Common myeloid progenitor, CD34-positive (primary cell): ENCODE data around the gene TTYH2.

Experiments used
- CTCF ChIA-PET: fragments of 350-600 bp; sonication (Branson Sonifier 250); formaldehyde crosslinking; loops from one replicate; lab custom pipeline; 2021; ENCODE audit warnings: antibody characterized with exemption; lab: Charles Lee
- POLR2A ChIA-PET: fragments of 350-600 bp; sonication (Branson Sonifier 250); formaldehyde crosslinking; loops from one replicate; lab custom pipeline; 2021; ENCODE audit warnings: antibody characterized with exemption; lab: Charles Lee
- DNase-seq, 3 donors: peaks; one replicate each; pipeline versions ENCODE4 v3.0.0 to v3.0.0-alpha.2; 2013
- H3K27ac ChIP-seq, 2 experiments: 1 replicate in 1 of 2; 2 replicates in 1 of 2; pipeline ENCODE4 v1.7.0; 2013; ENCODE audit warnings: inconsistent platforms in 2 of 2, low read length in 2 of 2, mild to moderate bottlenecking in 2 of 2, low read depth in 1 of 2, moderate library complexity in 1 of 2; ENCODE audit not compliant: severe bottlenecking in 2 of 2, insufficient read depth in 1 of 2, poor library complexity in 1 of 2
- H3K27me3 ChIP-seq, 5 experiments: replicated peaks in 2 of 5; 1 replicate in 3 of 5; 2 replicates in 2 of 5; pipeline versions ENCODE4 v1.6.1 to v1.7.0; 2013; ENCODE audit warnings: low read length in 4 of 5, mild to moderate bottlenecking in 2 of 5, moderate library complexity in 2 of 5, inconsistent platforms in 1 of 5; ENCODE audit not compliant: insufficient read depth in 5 of 5, control insufficient read depth in 4 of 5
- H3K36me3 ChIP-seq, 4 experiments: 1 replicate in 2 of 4; 2 replicates in 2 of 4; pipeline versions ENCODE4 v1.6.1 to v1.7.0; 2013; ENCODE audit warnings: low read length in 3 of 4, control low read depth in 1 of 4, mild to moderate bottlenecking in 1 of 4; ENCODE audit not compliant: control insufficient read depth in 4 of 4, insufficient read depth in 4 of 4
- H3K4me1 ChIP-seq, 4 experiments: 1 replicate in 3 of 4; 2 replicates in 1 of 4; pipeline versions ENCODE4 v1.6.1 to v1.7.1; 2013; ENCODE audit warnings: low read length in 3 of 4, mild to moderate bottlenecking in 3 of 4, control low read depth in 1 of 4, inconsistent platforms in 1 of 4, moderate library complexity in 1 of 4; ENCODE audit not compliant: control insufficient read depth in 4 of 4, insufficient read depth in 4 of 4; ENCODE audit errors: control extremely low read depth in 1 of 4
- H3K4me3 ChIP-seq, 7 experiments: 1 replicate in 4 of 7; 2 replicates in 3 of 7; pipeline versions ENCODE4 v1.5.1 to v1.7.0; 2013; ENCODE audit warnings: mild to moderate bottlenecking in 7 of 7, low read length in 6 of 7, moderate library complexity in 6 of 7, inconsistent platforms in 2 of 7, low read depth in 2 of 7, control low read depth in 1 of 7; ENCODE audit not compliant: insufficient read depth in 4 of 7, control insufficient read depth in 1 of 7; ENCODE audit errors: extremely low read depth in 1 of 7
- H3K9me3 ChIP-seq, 5 experiments: 1 replicate in 4 of 5; 2 replicates in 1 of 5; pipeline versions ENCODE4 v1.6.1 to v1.7.1; 2013; ENCODE audit warnings: low read length in 4 of 5, mild to moderate bottlenecking in 2 of 5, inconsistent platforms in 1 of 5, low read depth in 1 of 5, moderate library complexity in 1 of 5; ENCODE audit not compliant: control insufficient read depth in 4 of 5, insufficient read depth in 2 of 5; ENCODE audit errors: control extremely low read depth in 1 of 5
- WGBS: methylation state at CpG from one replicate; pipeline ENCODE4 v1.1.5; 2013; ENCODE audit not compliant: insufficient coverage; 5-methylcytosine and 5-hydroxymethylcytosine counted together

Gene TTYH2

DNA sequence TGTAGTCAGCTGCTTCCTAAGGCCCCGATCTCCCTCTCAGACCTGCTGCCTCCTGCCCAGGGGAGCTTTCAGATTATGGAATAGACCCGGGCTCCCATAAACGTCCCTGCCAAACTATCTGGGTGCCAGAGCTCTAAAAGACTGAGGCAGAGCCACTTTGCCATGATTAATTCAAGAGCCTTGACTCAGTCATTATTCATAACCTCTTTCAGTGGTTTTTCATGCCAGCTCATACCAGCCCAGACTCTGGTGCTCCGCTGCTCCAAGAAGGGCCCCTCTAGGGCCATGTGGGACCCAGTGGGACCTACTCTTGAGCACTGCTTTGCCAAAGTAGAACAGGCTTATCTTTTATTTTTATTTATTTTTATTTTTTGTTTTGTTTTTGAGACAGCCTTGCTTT lies 84.6 kb downstream of the TTYH2 start:
- peaks cover 0 to 8% (median 0%) of the 10 kb centered on the region in 4 experiments for H3K4me1 ChIP-seq
- H3K9me3 ChIP-seq: peaks cover 0 to 3% (median 0%) of the 10 kb centered on the region in 5 experiments
- H3K27ac ChIP-seq: no peak overlapping the region
- ChIA-PET CTCF (interaction anchor here (0.7 to 4.8 kb wide), 11 partner anchors 10 to 235 kb away, joined by 3 to 42 read pairs (median 4); partner anchors contain the start of genes BTBD17 and GPR142), POLR2A (no interaction called here)
- WGBS: 93% methylated on average over 3 of the region's 4 CpGs
- H3K4me3 ChIP-seq: no peak overlapping the region
- no peaks in the 10 kb centered on the region for H3K36me3 ChIP-seq
- no peak for DNase-seq
- H3K27me3 ChIP-seq: no peaks in the 10 kb centered on the region

DNA sequence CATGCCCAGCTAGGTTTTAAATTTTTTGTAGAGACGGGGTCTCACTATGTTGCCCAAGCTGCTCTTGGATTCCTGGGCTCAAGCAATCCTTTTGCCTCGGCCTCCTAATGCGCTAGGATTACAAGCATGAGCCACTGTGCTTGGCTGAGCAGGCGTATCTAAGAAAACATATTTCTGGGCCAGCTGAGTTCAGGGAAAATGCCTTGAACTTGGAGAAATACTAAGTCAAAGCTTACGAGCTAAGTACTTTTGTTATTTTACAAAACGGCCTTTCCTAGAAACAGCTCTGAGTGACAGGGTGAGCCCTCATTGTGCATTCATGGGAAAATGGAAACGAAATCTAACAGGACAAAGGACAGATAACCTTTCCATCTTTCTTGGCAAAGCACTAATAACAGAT lies 85.4 kb downstream of the TTYH2 start:
- no peak overlapping the region for H3K27ac ChIP-seq
- POLR2A ChIA-PET: no interaction called here
- H3K27me3 ChIP-seq: no peaks in the 10 kb centered on the region
- no peak overlapping the region for H3K4me3 ChIP-seq
- H3K9me3 ChIP-seq: peaks cover 0 to 3% (median 0%) of the 10 kb centered on the region in 5 experiments
- H3K36me3 ChIP-seq: no peaks in the 10 kb centered on the region
- no peak for DNase-seq
- CTCF ChIA-PET: interaction anchor here (0.7 to 4.8 kb wide), 15 partner anchors 8 to 234 kb away, joined by 3 to 42 read pairs (median 4); partner anchors contain the start of genes BTBD17 and GPR142
- H3K4me1 ChIP-seq: peaks cover 0 to 8% (median 0%) of the 10 kb centered on the region in 4 experiments
- 98% methylated on average over 6 of the region's 7 CpGs for WGBS

DNA sequence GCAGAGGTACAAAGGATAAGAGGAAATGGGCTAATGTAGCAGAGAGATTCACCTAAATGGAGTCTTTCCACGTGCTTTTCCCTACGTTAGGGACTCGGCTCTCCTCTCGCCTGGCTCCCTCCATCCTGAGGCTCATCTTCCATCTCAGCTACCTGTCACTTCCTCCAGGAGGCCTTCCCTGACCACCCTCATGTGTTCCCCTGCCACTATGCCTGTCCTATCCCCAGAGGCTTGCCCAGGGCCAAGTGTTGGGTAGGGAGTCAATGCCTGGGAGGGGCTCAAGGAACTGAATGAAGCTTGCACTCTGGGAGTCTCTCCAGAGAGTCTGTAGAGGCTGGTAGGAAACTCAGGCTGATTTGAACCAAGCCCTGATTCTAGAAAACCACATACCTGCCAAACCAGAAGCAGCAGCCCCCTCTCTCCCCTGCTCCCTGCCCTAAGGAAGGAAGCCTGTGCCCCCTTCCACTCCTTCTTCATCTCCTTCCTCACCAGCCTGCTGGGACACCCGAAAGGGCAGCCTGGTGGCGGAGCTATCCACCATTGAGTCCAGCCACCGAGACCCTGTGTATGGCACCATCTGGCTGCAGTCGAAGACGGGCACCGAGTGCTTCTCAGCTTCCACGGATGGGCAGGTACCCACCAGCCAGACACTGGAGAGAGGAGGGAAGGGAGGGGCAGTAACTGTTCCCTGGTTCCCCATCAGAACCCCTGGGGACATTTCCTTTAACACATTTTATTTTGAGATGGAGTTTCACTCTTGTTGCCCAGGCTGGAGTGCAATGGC lies 86.0 kb downstream of the TTYH2 start:
- WGBS: 89% methylated on average over 10 of the region's 11 CpGs
- peaks cover 0 to 8% (median 0%) of the 10 kb centered on the region in 4 experiments for H3K4me1 ChIP-seq
- H3K27me3 ChIP-seq: no peaks in the 10 kb centered on the region
- ChIA-PET POLR2A (no interaction called here), CTCF (interaction anchor here (0.7 to 4.8 kb wide), 17 partner anchors 9 to 233 kb away, joined by 3 to 42 read pairs (median 4); partner anchors contain the start of genes BTBD17 and GPR142)
- H3K27ac ChIP-seq: no peak overlapping the region
- no peaks in the 10 kb centered on the region for H3K36me3 ChIP-seq
- no peak overlapping the region for H3K4me3 ChIP-seq
- DNase-seq: no peak
- peaks cover 0 to 3% (median 0%) of the 10 kb centered on the region in 5 experiments for H3K9me3 ChIP-seq

DNA sequence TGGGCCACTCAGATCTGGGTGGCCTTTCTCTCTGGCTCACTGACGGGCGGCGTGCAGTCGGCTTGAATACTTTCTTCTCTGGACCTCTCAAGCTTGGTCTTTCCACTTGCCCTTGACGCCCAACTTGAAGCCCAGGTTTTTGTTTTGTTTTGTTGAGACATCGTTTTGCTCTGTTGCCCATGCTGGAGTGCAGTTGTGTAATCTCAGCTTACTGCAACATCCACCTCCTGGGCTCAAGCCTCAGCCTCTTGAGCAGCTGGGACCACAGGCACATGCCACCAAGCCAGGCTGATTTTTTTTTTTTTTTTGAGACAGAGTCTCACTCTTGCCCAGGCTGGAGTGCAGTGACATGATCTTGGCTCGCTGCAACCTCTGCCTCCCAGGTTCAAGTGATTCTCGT lies 89.9 kb downstream of the TTYH2 start:
- POLR2A ChIA-PET: no interaction called here

DNA sequence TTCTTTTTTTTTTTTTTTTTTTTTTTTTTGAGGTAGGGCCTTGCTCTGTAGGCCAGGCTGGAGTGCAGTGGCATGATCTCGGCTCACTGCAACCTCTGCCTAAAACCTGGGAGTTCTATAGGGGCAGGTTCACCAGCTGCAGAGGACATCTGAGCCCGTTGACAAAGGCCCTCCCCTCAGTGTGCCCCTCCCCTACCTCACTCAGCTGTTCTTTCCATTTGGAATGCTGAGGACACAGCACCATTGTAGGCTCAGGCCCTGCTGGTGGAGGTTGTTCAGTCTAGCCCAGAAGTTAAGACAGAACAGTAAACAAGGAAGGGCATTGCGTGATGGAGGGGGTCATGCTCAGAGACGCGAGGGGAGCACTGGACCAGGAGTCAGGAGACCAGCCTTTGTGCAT lies 90.8 kb downstream of the TTYH2 start:
- WGBS: 100% methylated on average over 4 of the region's 5 CpGs
- Histone ChIP-seq H3K9me3 (peaks cover 0 to 4% (median 2%) of the 10 kb centered on the region in 5 experiments), H3K27me3 (no peaks in the 10 kb centered on the region), H3K4me1 (peaks cover 0 to 27% (median 17%) of the 10 kb centered on the region in 4 experiments), H3K36me3 (no peaks in the 10 kb centered on the region), H3K27ac (no peak overlapping the region), H3K4me3 (no peak overlapping the region)
- POLR2A ChIA-PET: no interaction called here
- no peak for DNase-seq
- CTCF ChIA-PET: interaction anchor here (0.7 to 9.3 kb wide), 8 partner anchors 8 to 228 kb away, joined by 3 to 185 read pairs (median 6); partner anchors contain the start of gene BTBD17

More for the DNA sequence above, 89.9 kb downstream of the TTYH2 start:
- Histone ChIP-seq H3K36me3 (no peaks in the 10 kb centered on the region), H3K27ac (no peak overlapping the region), H3K4me3 (no peak overlapping the region), H3K4me1 (peaks cover 0 to 21% (median 15%) of the 10 kb centered on the region in 4 experiments), H3K27me3 (no peaks in the 10 kb centered on the region), H3K9me3 (peaks cover 0 to 4% (median 2%) of the 10 kb centered on the region in 5 experiments)
- 93% methylated on average over 5 of the region's 8 CpGs for WGBS
- DNase-seq: no peak
- CTCF ChIA-PET: interaction anchor here (1.0 to 9.3 kb wide), 7 partner anchors 28 to 235 kb away, joined by 3 to 185 read pairs (median 3); partner anchors contain the start of genes BTBD17 and RPL38

DNA sequence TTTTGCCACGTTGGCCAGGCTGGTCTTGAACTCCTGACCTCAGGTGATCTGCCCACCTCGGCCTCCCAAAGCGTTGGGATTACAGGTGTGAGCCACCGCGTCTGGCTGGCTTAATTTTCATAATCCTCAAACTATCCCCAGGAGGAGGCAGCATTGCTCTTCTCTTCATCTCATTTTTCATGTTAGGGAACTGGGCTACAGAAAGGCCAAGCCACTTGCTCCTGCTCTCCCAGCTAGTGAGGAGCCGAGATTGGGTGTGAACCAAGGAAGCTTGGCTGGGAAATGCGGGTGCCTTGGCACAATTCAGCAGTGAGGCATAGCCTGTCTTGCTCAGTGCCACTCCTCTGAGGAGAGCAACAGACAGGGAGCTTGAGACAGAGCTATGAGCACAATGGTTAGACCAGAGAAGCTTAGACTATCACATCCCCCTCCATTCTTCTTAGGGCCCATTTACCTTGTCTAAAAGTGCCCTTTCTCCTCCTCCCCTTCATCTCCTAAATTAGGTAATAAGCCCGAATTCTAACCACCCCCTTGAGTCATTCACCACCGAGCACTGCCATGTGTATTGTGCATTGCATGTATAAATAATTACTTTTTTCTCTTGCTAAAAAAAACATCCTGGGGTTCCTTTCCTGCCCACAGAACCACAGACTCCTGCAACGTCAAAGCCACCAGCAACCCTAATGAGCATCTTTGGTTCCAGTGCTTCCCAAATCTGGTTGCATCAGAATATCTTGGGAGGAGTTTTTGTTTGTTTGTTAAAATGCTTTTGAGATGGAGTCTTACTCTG lies 92.7 kb downstream of the TTYH2 start:
- ChIA-PET POLR2A (no interaction called here), CTCF (interaction anchor here (0.9 to 9.3 kb wide), 15 partner anchors 9 to 297 kb away, joined by 3 to 185 read pairs (median 4); partner anchors contain the start of gene BTBD17)
- peaks cover 0 to 35% (median 19%) of the 10 kb centered on the region in 4 experiments for H3K4me1 ChIP-seq
- H3K9me3 ChIP-seq: peaks cover 0 to 4% (median 2%) of the 10 kb centered on the region in 5 experiments
- DNase-seq: peak; percentile 47 to 72 (median 65)
- 71% methylated on average over 6 of the region's 10 CpGs for WGBS
- H3K27ac ChIP-seq: no peak overlapping the region
- H3K36me3 ChIP-seq: no peaks in the 10 kb centered on the region
- no peaks in the 10 kb centered on the region for H3K27me3 ChIP-seq
- no peak overlapping the region for H3K4me3 ChIP-seq
